Stimulated activated CD4-positive, alpha-beta T cell treated with anti-CD3 and anti-CD28 coated beads, Interleukin-2, amount 100 ng/mL, for 4 hours (primary cell): ENCODE results near the gene ZNF845.
"Not testable (repeated sequence)": the region's sequence is repeated elsewhere in the genome, so short reads cannot be mapped to it uniquely, and the experiment has no call there.

Experiments
- DNase-seq: peaks from one replicate; pipeline ENCODE4 v3.0.0-alpha.2; 2020; ENCODE audit warnings: low read depth

ZNF845 gene

DNA sequence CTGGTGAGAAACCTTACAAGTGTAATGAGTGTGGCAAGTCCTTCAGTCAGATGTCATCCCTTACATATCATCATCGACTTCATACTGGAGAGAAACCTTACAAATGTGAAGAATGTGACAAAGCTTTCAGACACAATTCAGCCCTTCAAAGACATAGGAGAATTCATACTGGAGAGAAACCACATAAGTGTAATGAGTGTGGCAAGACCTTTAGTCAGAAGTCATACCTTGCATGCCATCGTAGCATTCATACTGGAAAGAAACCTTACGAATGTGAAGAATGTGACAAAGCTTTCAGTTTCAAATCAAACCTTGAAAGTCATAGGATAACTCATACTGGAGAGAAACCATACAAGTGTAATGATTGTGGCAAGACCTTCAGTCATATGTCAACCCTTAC, 47.8 kb downstream of the ZNF845 start:
- no peak for DNase-seq

GRCh38 chr19:53388168-53388567, 54.6 kb downstream of the ZNF845 start:
- no peak for DNase-seq

DNA sequence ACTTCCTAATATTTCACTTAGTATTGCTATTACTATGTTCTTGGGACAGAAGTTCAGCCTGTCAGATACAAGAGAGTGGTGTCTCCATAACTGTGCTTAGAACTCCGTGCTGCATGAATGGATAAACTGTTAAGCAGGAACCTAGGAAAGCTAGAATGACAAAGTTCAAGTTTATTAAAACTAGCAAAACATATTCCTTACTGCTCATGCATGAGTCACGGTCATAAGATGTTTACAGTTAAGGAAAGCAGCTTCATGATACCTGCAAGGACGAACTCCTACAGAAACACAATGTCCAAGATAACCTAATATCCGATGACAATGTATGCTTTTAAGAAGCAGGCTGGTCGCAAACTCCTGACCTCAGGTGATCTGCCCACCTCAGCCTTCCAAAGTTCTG, 55.4 kb downstream of the ZNF845 start:
- DNase-seq = no peak

DNA sequence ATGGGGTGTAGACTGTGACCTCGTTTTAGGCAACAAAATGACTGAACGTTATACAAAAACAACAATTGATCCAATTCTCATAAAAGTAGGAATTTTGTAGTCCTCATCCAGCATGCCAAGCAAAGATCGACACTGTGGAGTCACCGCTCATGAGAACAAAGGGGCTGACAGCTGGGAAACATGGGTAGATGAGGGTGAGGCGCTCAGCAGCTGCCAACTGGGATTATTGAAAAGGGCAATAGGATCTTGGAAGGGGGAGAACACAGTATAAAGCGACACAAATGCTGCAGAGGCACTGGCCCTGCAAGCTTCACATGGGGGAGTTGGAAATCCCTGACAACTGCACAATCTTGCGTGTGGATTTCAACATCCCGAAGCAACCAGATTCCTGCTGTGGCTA, 56.0 kb downstream of the ZNF845 start:
- no peak for DNase-seq

GRCh38 chr19:53389978-53390377, 56.4 kb downstream of the ZNF845 start:
- DNase-seq = no peak

- DNase-seq = no peak
Measured at GRCh38 chr19:53394522-53394973, 61.0 kb downstream of the ZNF845 start.

DNA sequence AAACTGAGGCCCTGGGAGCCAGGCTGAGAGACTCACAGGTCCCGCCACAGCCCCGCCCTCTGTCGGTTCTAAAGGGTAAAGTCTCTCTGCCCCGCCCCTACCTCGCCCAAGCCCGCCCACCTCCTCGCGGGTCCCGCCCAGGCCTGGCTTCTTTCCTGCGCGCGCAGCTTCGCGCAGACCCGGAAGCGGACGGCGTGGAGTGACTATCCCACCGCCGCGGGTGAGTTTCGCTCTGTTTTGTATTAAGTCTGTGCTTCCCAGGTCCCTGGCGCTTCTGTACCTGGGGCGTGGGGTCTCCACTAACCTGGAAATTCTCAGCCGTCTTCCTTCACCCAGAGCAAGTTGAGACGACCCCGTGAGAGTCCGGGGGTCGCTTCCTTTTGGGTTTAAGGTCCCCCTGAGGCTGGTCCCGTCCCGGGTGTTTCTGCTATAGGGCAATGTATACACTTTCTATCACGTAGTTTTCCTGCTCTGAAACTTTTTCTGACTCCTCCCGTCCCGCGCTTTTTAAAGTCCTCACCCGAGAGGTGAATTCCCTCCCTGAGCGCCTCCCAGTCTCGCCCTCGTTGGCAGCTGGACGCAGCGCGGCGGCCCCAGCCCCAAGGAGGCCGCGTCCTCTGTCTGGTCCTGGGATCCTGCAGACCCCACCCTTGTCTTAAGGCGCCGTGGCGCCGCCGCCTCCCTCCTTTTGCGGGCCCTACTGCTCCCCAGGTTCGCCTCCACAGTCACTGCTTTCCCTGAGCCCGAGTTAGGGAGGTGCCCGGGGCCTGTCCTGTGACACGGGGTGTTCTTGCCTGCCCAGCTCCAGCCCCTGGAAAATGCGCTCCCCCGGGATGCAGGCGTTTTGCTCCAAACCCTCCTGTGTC, 61.7 kb downstream of the ZNF845 start, which contains the start of gene ZNF765:
Gene ZNF765 (plus strand): TSS at position 176 of the 866 bp plus-strand sequence. CDS start 2,867 bp downstream, outside the sequence.
- DNase-seq = peak; percentile 97

GRCh38 chr19:53395840-53396524, 62.4 kb downstream of the ZNF845 start:
- DNase-seq = not testable (repeated sequence)

GRCh38 chr19:53396525-53396868, 62.9 kb downstream of the ZNF845 start:
- no peak for DNase-seq

DNA sequence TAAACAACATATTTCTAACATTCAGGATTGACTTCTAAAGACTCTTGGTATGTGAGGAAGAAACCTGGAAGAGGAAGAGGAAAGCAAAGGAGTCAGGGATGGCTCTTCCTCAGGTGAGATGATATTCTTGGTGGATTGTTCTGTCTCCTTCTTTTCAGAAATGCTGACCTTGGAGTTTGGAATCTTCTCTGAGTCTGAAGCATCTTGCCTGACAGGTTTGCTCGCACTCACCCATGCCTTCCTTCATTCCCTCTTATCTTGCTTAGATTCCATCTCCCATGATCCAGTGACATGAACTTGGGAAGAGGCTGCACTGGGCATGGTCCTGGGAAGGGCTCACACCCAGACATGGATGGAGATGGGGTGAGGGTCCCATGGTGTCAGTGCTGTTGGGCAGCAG, 64.4 kb downstream of the ZNF845 start:
- DNase-seq = not testable (repeated sequence)
